ENCODE measurements around the gene SCAMP5. TPM values are rescaled to one million over a fixed set of nuclear protein-coding genes. Genes with fewer than 3 reads are reported as not detected.
A peak's percentile ranks its signal among the peaks of the same experiment; 100 is the strongest.

The SCAMP5 gene, protein sequence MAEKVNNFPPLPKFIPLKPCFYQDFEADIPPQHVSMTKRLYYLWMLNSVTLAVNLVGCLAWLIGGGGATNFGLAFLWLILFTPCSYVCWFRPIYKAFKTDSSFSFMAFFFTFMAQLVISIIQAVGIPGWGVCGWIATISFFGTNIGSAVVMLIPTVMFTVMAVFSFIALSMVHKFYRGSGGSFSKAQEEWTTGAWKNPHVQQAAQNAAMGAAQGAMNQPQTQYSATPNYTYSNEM
- total RNA-seq (2021) (17.9 and 19.7 TPM in 2 replicates), Bru-seq, nascent RNA (percentile 52 among the genes with signal in this experiment), BruChase-seq, experiment 1, labeled RNA remaining after a 2-hour chase (percentile 48 among the genes with signal in this experiment), BruChase-seq, experiment 2, labeled RNA remaining after a 6-hour chase (percentile 62 among the genes with signal in this experiment)
- long read RNA-seq, partial matches to known transcripts: 0 of 8 reads
- long read RNA-seq, other reads (novel, unspliced or antisense): 8 of 8 reads

DNA sequence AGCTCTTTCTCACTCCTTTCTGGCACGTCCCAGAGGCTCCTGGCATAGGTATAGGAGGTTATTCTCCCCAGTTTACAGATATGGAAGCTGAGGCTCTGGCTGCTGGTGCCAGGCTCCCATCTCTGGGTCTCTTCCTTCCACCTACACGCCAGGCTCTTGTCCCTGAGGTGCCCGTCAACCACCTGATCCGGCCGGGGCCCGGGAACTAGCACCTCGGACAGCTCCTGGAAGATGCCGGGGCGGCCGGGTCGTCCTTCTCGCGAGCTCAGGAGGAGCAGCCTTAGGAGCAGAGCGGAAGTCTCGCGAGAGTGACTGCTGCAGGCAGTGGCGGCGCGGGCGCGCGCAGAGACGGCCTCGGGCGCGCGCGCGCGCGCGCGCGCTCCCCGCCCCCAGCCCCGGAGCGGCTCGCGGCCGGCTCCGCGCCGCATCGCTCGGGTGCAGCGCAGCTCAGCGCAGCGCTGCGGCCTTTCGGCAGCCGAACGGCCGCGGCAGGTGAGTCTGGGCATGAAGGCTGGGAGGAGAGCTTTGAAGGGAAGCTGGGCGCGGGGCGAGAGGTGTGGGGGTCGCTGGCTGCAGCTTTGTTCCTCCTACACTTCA, at the start of gene SCAMP5:
SCAMP5 (plus strand) TSS at position 382 of the 597 bp plus-strand sequence. CDS start 16,277 bp downstream, outside the sequence.
- peaks cover 20% of the 10 kb centered on the region for H3K27me3 ChIP-seq (ENCODE audit: insufficient read depth, low read depth)
- intact Hi-C loops (cut with micrococcal nuclease; ENCODE audit: unreplicated experiment): no loop called here
- ChIA-PET CTCF (interaction anchor here (0.5 kb wide), 1 partner anchor 343 kb away, joined by 4 read pairs; no protein-coding TSS in a partner anchor), POLR2A (ENCODE audit: unreplicated experiment) (interaction anchor here (0.6 to 0.7 kb wide), 3 partner anchors 28 to 276 kb away, joined by 3 to 6 read pairs (median 3); partner anchors contain the start of gene PPCDC)
- no peaks in the 10 kb centered on the region for H3F3A ChIP-seq (ENCODE audit: insufficient read depth, low read depth)
- no peaks in the 10 kb centered on the region for H3K9me3 ChIP-seq (ENCODE audit: insufficient read depth, low read depth)
- DNase-seq: peak; percentile 84 to 91
- H2AFZ ChIP-seq: peak within 1 kb of the TSS; percentile 90
- H3K79me2 ChIP-seq (ENCODE audit: low read depth): peaks cover 10% of the 10 kb centered on the region
- no peaks in the 10 kb centered on the region for H3K9me2 ChIP-seq (ENCODE audit: insufficient read depth)
- no peak within 1 kb of the TSS for H3K27ac ChIP-seq
- TF ChIP-seq EZH2 (IDR thresholded peaks at IDR 0.05; ENCODE audit: low read depth): no peak
- TF ChIP-seq, protein P1, sequence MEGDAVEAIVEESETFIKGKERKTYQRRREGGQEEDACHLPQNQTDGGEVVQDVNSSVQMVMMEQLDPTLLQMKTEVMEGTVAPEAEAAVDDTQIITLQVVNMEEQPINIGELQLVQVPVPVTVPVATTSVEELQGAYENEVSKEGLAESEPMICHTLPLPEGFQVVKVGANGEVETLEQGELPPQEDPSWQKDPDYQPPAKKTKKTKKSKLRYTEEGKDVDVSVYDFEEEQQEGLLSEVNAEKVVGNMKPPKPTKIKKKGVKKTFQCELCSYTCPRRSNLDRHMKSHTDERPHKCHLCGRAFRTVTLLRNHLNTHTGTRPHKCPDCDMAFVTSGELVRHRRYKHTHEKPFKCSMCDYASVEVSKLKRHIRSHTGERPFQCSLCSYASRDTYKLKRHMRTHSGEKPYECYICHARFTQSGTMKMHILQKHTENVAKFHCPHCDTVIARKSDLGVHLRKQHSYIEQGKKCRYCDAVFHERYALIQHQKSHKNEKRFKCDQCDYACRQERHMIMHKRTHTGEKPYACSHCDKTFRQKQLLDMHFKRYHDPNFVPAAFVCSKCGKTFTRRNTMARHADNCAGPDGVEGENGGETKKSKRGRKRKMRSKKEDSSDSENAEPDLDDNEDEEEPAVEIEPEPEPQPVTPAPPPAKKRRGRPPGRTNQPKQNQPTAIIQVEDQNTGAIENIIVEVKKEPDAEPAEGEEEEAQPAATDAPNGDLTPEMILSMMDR (conservative IDR thresholded peaks at IDR 0.05): no peak
- H3K36me3 ChIP-seq (ENCODE audit: low read depth): no peaks in the 10 kb centered on the region
- BruUV-seq (replicated peaks): no TSS peak
- H3K4me2 ChIP-seq: peak within 1 kb of the TSS; percentile 95
- no peaks in the 10 kb centered on the region for H4K20me1 ChIP-seq (ENCODE audit: insufficient read depth)
- peaks cover 8% of the 10 kb centered on the region for H3K4me1 ChIP-seq (replicated peaks; ENCODE audit: insufficient read depth)
- peak within 1 kb of the TSS; percentile 99 for H3K4me3 ChIP-seq

DNA sequence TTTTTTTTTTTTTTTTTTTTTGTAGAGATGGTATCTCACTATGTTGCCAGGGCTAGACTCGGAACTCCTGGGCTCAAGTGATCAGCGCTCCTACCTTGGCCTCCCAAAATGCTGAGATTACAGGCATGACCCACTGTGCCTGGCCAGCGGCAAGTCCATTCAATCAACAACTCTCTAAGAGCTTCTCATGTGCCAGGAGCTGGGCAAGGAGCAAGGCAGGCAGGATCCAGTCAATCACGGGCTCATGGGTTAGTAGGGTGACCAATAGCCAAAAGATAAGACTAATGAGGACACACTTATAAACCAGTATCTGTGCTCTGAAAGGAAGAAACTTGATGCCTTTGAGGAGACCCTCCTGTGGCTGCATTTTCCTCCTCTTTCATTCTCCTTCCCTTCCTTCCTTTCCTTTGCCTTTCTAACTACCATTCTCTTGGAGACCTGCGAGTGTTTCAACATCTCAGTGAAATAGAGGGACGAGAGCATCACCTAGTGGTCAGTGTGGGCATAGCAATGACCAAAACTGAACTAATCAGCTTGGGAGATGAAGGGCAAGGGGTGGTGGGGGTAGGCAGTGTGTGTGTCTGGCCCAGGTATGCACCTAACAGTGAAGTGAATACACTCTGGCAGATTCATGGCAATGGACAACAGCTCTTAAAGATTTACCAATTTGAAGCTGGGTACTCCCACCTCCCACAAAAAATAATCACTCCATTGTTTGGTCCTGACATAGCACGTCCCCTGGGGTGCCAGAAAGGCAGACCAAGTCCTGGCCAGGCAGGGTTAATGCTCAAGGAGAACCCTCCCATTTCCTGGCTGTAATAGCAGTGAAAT, 45.1 kb upstream of the SCAMP5 start:
- no TSS peak for BruUV-seq (replicated peaks)
- Histone ChIP-seq H3K4me1 (replicated peaks; ENCODE audit: insufficient read depth) (peaks cover 23% of the 10 kb centered on the region), H3K36me3 (ENCODE audit: low read depth) (no peaks in the 10 kb centered on the region), H3K4me2 (no peak overlapping the region), H3K9me2 (ENCODE audit: insufficient read depth) (no peaks in the 10 kb centered on the region), H3K27me3 (ENCODE audit: insufficient read depth, low read depth) (no peaks in the 10 kb centered on the region), H3K4me3 (no peak overlapping the region), H2AFZ (no peak overlapping the region), H3K27ac (no peak overlapping the region), H3K79me2 (ENCODE audit: low read depth) (peaks cover 18% of the 10 kb centered on the region), H3K9me3 (ENCODE audit: insufficient read depth, low read depth) (no peaks in the 10 kb centered on the region), H4K20me1 (ENCODE audit: insufficient read depth) (peaks cover 18% of the 10 kb centered on the region), H3F3A (ENCODE audit: insufficient read depth, low read depth) (peaks cover 32% of the 10 kb centered on the region)
- CTCF ChIA-PET: interaction anchor here (0.6 to 1.9 kb wide), 10 partner anchors 38 to 329 kb away, joined by 3 to 11 read pairs (median 4); no protein-coding TSS in a partner anchor
- DNase-seq: peak; percentile 67 to 75
- no peak for TF ChIP-seq EZH2 (IDR thresholded peaks at IDR 0.05; ENCODE audit: low read depth)
- TF ChIP-seq, protein P1 (conservative IDR thresholded peaks at IDR 0.05): peak; percentile 99
- POLR2A ChIA-PET (ENCODE audit: unreplicated experiment): interaction anchor here (0.5 kb wide), 2 partner anchors 44 to 358 kb away, joined by 4 to 5 read pairs; no protein-coding TSS in a partner anchor
- intact Hi-C loops (cut with micrococcal nuclease; ENCODE audit: unreplicated experiment): loop anchor here (1.0 to 10.0 kb wide), 3 partner anchors 179 to 575 kb away; no protein-coding TSS in a partner anchor
